Neutrophil (primary cell): ENCODE measurements around the gene GGT7.
"Not testable (repeated sequence)": the region's sequence is repeated elsewhere in the genome, so short reads cannot be mapped to it uniquely, and the experiment has no call there.

Experiments
- H3K27ac ChIP-seq: fragments of 200-600 bp; sonication (generic); 2 replicates; pipeline ENCODE4 v1.5.1; 2016; ENCODE audit warnings: mild to moderate bottlenecking, moderate library complexity
- H3K27me3 ChIP-seq: fragments of 200-600 bp; sonication (generic); 2 replicates; pipeline ENCODE4 v1.6.0; 2016; ENCODE audit warnings: mild to moderate bottlenecking
- H3K36me3 ChIP-seq: fragments of 200-600 bp; sonication (generic); 2 replicates; pipeline ENCODE4 v1.5.1; 2017
- H3K4me1 ChIP-seq, 2 experiments: fragments of 200-600 bp in 1 of 2; sonication (generic) in 1 of 2; 1 replicate in 1 of 2; 2 replicates in 1 of 2; pipeline versions ENCODE4 v1.5.1 to v1.6.1; 2013 to 2016; ENCODE audit warnings: low read depth in 1 of 2, low read length in 1 of 2, mild to moderate bottlenecking in 1 of 2, moderate library complexity in 1 of 2; ENCODE audit not compliant: control insufficient read depth in 1 of 2, insufficient read depth in 1 of 2
- H3K4me3 ChIP-seq, 2 experiments: fragments of 200-600 bp in 1 of 2; sonication (generic) in 1 of 2; 1 replicate in 1 of 2; 2 replicates in 1 of 2; pipeline ENCODE4 v1.5.1; 2013 to 2016; ENCODE audit warnings: low read depth in 1 of 2, low read length in 1 of 2, mild to moderate bottlenecking in 1 of 2, moderate library complexity in 1 of 2
- H3K9me3 ChIP-seq: fragments of 200-600 bp; sonication (generic); 2 replicates; pipeline ENCODE4 v1.5.1; 2016
- CTCF ChIP-seq: fragments of 200-600 bp; sonication (generic); IDR thresholded peaks from 2 replicates; pipeline ENCODE4 v1.5.1; 2016; ENCODE audit warnings: antibody characterized with exemption

Gene GGT7

GRCh38 chr20:34881689-34882088, 9.0 kb upstream of the GGT7 start:
- Histone ChIP-seq H3K4me3 (no peak overlapping the region), H3K27me3 (no peaks in the 10 kb centered on the region), H3K9me3 (no peaks in the 10 kb centered on the region), H3K36me3 (peaks cover 29% of the 10 kb centered on the region), H3K4me1 (peaks cover 7 to 8% of the 10 kb centered on the region in 2 experiments), H3K27ac (no peak overlapping the region)
- TF ChIP-seq CTCF: no peak

DNA sequence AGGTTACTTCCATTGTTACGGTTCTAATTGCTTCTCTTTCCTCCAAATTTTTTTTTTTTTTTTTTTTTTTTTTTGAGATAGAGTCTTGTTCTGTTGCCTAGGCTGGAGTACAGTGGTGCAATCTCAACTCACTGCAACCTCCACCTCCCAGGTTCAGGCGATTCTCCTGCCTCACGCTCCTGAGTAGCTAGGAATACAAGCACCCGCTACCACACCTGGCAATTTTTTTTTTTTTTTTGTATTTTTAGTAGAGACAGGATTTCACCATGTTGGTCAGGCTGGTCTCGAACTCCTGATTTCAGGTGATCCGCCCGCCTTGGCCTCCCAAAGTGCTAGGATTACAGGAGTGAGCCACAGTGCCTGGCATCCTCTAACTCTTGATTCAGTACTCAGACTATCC, 8.3 kb upstream of the GGT7 start:
- not testable (repeated sequence) for H3K27ac ChIP-seq, H3K27me3 ChIP-seq, H3K9me3 ChIP-seq, H3K4me3 ChIP-seq, H3K4me1 ChIP-seq
- peaks cover 29% of the 10 kb centered on the region for H3K36me3 ChIP-seq

DNA sequence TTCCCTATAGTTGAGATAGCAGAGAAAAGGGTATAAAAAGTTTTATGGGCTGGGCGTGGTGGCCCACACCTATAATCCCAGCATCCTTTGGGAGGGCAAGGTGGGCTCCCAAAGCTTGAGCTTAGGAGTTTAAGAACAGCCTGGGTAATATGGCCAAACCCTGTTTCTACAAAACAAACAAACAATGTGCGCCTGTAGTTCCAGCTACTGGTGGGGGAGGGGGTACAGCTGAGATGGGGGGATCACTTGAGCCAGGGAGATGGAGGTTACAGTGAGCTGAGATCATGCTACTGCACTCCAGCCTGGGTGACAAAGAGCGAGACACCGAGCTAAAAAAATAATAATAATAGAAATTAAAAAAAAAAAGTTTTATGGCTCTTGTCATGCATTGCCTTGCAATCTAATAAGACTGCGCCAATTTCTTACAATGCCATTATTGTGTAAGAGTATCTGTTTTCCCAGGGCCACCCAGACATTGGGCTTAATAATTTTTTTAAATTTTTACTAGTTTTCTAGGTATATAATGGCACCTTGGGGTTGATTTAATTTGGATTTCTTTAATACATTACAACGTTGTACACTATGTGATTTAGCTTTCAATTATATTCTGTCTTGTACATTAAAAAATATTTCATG, 7.7 kb upstream of the GGT7 start:
- Histone ChIP-seq H3K36me3 (peaks cover 24% of the 10 kb centered on the region), H3K27ac (no peak overlapping the region), H3K4me1 (peaks cover 13 to 16% of the 10 kb centered on the region in 2 experiments), H3K9me3 (no peaks in the 10 kb centered on the region), H3K27me3 (no peaks in the 10 kb centered on the region), H3K4me3 (no peak overlapping the region)
- no peak for TF ChIP-seq CTCF

DNA sequence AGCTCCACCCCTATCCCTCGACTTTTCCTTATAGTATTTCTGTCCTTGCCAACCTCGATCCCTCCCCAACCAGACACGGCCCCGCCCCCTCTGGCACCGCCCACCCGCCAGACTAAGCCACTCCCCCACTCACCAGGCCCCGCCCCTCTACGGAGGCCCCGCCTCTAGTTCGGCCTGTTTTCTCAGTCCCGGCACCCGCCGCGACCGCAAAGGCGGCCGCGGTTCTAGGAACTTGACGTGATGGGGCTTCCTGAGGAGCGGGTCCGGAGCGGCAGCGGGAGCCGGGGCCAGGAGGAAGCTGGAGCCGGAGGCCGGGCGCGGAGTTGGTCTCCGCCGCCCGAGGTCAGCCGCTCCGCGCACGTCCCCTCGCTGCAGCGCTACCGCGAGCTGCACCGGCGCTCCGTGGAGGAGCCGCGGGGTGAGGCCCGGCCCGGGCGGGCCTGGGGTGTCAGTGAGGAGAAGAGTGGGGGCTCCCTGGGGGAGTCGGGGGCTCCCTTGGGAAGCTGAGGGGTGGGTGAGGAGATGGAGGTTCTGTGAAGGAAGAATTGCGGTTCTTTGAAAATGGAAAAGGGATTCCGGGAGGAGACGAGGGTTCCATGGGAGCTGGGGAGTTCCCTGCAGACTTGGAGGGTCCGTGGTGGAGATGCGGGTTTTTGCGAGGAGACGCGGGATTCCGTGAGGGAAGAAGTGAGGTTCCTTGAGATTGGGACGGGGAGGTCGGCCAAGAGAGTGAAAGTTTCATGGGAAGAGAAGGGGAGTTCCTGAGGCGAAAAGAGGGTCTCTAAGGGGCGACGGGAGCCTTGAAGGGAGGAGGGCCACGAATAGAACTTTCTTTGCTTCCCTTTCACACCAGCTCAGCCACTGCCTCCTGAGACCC, 4.0 kb upstream of the GGT7 start, which contains the start of gene ACSS2:
Gene ACSS2 (plus strand): TSS at position 207 of the 877 bp plus-strand sequence. CDS start 34 bp downstream, at position 241.
- peaks cover 18% of the 10 kb centered on the region for H3K27me3 ChIP-seq
- TF ChIP-seq CTCF: peak; percentile 60
- H3K4me3 ChIP-seq: peak within 1 kb of the TSS; percentile 63 to 80
- peak within 1 kb of the TSS; percentile 93 for H3K27ac ChIP-seq
- no peaks in the 10 kb centered on the region for H3K36me3 ChIP-seq
- no peaks in the 10 kb centered on the region for H3K9me3 ChIP-seq
- peaks cover 43 to 49% of the 10 kb centered on the region in 2 experiments for H3K4me1 ChIP-seq

- H3K27me3 ChIP-seq: peaks cover 21% of the 10 kb centered on the region
- no peak for TF ChIP-seq CTCF
- peak overlapping the region; percentile 93 for H3K27ac ChIP-seq
- peak overlapping the region; percentile 63 to 80 for H3K4me3 ChIP-seq
- peaks cover 43 to 49% of the 10 kb centered on the region in 2 experiments for H3K4me1 ChIP-seq
- no peaks in the 10 kb centered on the region for H3K36me3 ChIP-seq
- no peaks in the 10 kb centered on the region for H3K9me3 ChIP-seq
Observed at GRCh38 chr20:34875642-34876405, 3.2 kb upstream of the GGT7 start.
